ENCODE results near the gene TMEM140.

Gene TMEM140

DNA sequence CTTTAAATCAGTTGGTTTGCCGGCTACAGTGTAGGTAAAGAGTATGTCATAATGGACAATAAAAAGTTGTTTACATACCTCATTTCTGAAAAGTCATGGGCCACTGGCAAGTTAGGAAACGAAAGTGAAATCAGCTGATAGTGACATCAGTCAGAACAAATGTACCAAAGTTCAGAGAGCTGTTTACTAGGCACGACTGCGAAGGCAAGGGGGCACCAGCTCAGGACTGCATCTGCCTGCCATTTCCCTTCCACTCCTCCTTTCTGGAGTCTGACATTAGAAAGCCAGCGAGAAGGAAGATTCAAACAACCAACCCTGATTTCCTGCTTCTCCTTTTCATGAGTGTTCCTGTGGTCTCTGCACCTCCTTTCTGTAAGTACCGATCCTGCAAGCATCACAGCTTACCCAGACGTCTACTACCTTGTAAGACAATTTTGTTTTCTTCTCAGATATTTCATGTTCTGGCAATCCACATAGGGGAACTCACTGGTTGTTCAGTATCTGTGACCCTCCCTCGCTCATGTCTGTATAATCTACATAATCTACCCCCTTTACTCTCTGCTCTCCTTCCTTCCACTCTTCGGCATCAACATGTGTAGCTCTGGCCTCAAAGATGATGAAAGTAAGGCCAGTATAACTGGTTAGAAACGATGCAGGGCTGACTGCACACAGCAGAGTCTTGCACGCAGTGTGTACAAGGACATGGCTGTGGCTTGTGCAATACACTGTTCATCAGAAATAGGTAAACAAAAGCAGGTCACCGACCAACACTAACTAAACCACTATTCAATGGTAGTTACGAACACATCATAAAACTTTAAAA lies at the start of gene TMEM140:
Gene TMEM140 (plus strand): TSS at position 174 of the 823 bp plus-strand sequence. CDS start 16,370 bp downstream, outside the sequence.
- DNase-seq = peak; percentile 50 to 75

DNA sequence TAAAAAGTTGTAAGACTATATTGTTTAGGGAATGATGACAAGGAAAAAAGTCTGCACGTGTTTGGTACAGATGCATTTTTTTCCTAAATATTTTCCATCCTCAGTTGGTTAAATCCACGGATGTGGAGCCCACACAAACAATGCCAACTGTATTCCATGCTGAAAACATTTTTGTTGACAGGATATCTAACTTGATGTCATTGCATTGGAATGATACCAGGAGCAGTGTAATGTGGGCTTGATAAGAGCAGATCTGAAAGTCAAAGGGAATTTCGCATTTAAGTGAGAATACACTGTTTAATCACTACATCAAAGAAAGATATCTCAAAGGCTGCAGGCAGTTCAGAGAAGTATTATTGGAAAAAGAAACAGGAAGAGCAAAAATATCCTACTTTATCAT lies 49.5 kb upstream of the TMEM140 start:
- no peak for DNase-seq

DNA sequence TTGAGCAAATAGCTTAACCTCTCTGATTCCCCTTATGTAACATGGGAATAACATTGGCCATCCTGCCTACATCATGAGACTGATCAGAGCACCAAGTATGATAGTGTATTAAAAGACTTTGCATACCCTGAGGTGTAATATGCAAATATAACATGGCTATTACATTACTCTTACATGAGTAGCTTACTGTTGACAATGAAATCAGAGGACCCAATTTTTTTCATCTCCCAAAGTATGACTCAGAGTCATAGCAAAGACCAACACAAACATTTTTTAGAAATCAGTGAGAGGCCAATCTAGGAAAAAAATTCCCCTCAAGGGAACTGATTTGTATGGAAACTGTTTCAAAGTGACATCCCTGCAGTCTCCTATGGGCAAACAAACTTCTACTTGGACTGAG lies 47.0 kb upstream of the TMEM140 start:
- no peak for DNase-seq

DNA sequence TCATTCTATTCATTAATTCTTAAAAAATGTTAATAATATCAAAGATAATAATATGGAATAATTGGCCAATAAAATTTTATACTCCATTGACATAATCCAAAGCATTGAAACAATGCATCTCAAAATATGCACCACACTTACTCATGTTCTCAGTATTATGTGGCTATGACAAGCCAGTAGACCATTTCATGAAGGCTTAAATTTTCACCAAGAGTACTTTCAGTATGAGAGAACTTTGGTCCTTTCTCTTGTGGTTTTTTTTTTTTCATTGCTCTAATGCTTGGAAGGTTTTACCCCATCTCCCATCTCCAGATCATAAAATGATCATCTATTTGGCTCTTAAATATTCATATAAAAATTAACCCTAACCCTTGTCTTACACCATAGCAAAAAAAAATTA lies 45.5 kb upstream of the TMEM140 start:
- DNase-seq = no peak

- no peak for DNase-seq
These were observed 38.3 kb upstream of the TMEM140 start for GRCh38 chr7:135109562-135109961.

DNA sequence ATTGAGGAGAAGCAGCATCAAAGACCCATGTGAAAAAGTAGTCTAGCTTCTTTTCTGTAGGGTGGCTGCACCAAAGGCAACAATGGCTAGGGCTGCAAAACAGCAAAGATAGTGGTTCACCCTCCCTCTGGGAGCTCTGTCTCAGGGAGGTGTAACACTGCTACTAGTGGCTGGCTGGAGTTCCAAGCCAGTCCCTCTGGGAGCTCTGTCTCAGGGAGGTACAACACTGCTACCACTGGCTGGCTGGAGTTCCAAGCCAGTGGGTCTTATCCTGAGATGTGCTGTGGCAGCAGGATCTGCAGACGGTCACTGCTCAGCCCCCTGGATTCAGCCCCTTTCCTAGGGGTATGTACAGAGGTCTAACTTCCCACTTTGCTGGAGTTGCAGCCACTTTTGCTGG lies 37.9 kb upstream of the TMEM140 start:
- DNase-seq = no peak

GRCh38 chr7:135111379-135111778 lies 36.5 kb upstream of the TMEM140 start:
- no peak for DNase-seq

- DNase-seq = no peak
These were observed 33.2 kb upstream of the TMEM140 start for GRCh38 chr7:135114622-135115021.

GRCh38 chr7:135117096-135117495 lies 30.8 kb upstream of the TMEM140 start:
- no peak for DNase-seq

DNA sequence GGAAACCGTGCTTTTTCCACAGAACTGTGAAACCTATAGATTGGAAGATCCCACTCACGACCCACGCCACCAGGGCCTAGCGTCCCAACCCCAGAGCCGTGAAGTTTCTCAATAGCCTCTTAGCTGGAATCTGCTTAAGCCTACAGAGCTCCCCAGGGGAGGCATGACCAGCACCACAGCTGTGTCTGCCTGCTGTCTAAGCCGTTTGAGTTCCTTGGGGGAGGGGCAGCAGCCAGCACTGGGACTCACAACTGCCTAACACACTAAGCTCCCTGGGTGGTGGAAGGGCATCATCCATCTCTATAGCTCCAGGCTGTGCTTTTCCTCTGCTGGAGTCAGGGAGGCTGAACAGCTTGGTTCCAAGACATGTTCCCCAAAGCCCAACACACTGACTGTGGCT lies 26.0 kb upstream of the TMEM140 start:
- no peak for DNase-seq

GRCh38 chr7:135124631-135125030 lies 23.2 kb upstream of the TMEM140 start:
- DNase-seq = peak in 1 of 2 donors; percentile 5

DNA sequence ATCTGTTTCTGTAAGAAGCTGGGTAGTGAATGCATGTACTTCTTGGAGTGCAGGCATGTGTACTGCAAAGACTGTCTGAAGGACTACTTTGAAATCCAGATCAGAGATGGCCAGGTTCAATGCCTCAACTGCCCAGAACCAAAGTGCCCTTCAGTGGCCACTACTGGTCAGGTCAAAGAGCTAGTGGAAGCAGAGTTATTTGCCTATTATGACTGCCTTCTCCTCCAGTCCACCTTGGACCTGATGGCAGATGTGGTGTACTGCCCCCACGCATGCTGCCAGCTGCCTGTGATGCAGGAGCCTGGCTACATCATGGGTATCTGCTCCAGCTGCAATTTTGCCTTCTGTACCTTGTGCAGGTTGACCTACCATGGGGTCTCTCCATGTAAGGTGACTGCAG lies 18.9 kb upstream of the TMEM140 start:
- DNase-seq = no peak

DNA sequence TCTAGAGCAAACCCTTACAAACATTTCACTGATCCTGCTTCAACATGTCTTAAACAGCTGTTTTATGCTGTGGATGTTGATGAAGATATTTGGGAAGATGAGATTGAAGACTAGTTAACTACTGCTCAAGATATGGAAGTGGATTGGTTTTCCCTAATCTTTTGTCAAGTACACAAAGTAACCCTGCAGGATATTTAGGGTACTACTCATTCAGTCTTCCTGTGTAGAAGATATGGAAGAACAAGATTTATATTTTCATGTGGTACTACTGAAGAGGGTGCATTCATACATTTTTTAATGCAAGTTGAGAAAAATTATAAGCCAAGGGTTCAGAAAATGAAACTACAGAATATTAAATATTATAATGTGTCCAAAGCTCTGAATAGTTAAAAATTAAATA lies 18.3 kb upstream of the TMEM140 start:
- no peak for DNase-seq

- DNase-seq = no peak
These were observed 3.8 kb upstream of the TMEM140 start for GRCh38 chr7:135143885-135144668.

DNA sequence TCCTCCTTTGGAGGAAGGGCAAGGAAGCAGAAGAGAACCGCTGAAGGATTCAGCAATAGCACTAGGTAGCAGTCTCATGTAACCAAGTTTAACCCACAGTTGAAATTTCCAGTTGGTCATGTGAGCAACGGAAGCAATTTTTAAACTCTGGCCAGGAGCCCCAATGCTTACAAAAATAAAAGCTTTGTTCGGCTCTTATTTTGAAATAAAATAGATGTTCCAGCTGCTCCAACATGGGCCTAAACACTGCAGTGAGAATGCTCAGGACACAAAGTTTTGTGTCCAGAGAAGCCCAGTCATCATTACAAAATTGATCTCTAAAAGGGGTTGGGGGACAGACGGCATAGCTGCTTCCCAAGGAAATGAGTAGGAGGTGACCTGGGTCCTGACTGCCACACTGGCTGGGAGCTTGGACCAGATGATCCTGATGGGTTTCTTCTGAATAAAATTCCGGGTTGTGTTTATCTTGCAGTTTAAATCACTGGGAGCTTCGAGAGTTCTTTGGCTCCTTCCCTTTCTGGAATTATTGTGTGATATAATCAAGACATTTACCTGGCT lies 452 bp upstream of the TMEM140 start:
- DNase-seq = peak; percentile 30 to 42

GRCh38 chr7:135150072-135150782 lies 2.4 kb downstream of the TMEM140 start:
- DNase-seq = no peak

- no peak for DNase-seq
These were observed 3.3 kb downstream of the TMEM140 start for GRCh38 chr7:135151132-135151531.

DNA sequence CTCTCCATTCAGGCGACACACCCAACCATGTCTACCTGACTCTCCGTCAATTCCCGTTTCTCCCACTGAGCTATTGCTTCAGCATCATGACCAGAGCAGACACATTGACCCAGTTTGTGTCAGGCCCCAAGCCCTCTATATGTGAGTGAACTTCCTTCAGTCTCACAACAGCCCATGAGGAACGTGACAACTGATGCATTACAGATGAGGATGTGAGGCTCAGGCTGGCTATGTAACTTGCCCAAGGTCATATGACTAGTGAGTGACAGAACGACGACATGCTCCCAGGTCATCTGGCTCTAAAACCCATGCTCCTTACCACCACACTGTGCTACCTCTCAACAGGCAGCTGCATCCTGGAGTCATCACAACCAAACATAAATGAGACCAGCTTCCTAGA lies 3.7 kb downstream of the TMEM140 start:
- DNase-seq = no peak

- DNase-seq = no peak
These were observed 4.6 kb downstream of the TMEM140 start for GRCh38 chr7:135152442-135152841.

GRCh38 chr7:135154734-135155133 lies 6.9 kb downstream of the TMEM140 start:
- DNase-seq = no peak

DNA sequence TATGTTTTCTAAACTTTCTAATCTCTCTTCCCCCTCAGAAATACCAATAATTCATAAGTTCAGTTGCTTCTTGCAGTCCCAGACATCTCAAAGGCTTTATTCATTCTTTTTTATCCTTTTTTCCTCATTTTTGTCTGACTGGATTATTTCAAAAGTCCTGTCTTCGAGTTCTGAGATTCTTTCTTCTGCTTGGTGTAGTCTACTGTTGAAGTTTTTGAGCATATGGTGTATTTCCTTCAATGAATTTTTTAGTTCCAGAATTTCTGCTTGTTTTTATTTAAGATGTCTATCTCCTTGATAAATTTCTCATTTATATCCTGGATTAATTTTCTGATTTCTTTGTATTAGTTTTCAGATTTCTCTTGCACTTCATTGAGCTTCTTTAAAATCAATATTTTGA lies 8.4 kb downstream of the TMEM140 start:
- DNase-seq = no peak

GRCh38 chr7:135158141-135158655 lies 10.3 kb downstream of the TMEM140 start:
- DNase-seq = no peak

GRCh38 chr7:135158874-135159273 lies 11.0 kb downstream of the TMEM140 start:
- no peak for DNase-seq
